ENCODE measurements around the gene GGT5. TPM values are rescaled to one million over a fixed set of nuclear protein-coding genes. Genes with fewer than 3 reads are reported as not detected.
"Not testable (repeated sequence)": the region's sequence is repeated elsewhere in the genome, so short reads cannot be mapped to it uniquely, and the experiment has no call there.

Gene GGT5
- total and polyA plus RNA-seq, 2 experiments from 2014 or later: 0.21 to 3.6 TPM

- Histone ChIP-seq H3K36me3 (no peaks in the 10 kb centered on the region), H3K27me3 (no peaks in the 10 kb centered on the region), H3K4me3 (no peak overlapping the region), H3K27ac (peak overlapping the region; percentile 63), H3K9me3 (ENCODE audit: low read depth) (no peaks in the 10 kb centered on the region), H3K4me1 (ENCODE audit: low read depth) (peaks cover 32% of the 10 kb centered on the region)
- TF ChIP-seq CTCF (IDR thresholded peaks at IDR 0.05; ENCODE audit: low read depth, low read length): no peak
- no peak for DNase-seq (ENCODE audit: low read depth in 1 of 2, low spot score in 1 of 2)
These were observed 40.4 kb upstream of the GGT5 start for GRCh38 chr22:24285245-24285644.

- Histone ChIP-seq H3K4me1 (ENCODE audit: low read depth) (peaks cover 28% of the 10 kb centered on the region), H3K27me3 (no peaks in the 10 kb centered on the region), H3K27ac (peak overlapping the region; percentile 63), H3K36me3 (no peaks in the 10 kb centered on the region), H3K9me3 (ENCODE audit: low read depth) (no peaks in the 10 kb centered on the region), H3K4me3 (no peak overlapping the region)
- TF ChIP-seq CTCF (IDR thresholded peaks at IDR 0.05; ENCODE audit: low read depth, low read length): no peak
- no peak for DNase-seq (ENCODE audit: low read depth in 1 of 2, low spot score in 1 of 2)
These were observed 39.9 kb upstream of the GGT5 start for GRCh38 chr22:24284747-24285203.

GRCh38 chr22:24282401-24282800, 37.5 kb upstream of the GGT5 start:
- Histone ChIP-seq H3K4me3 (no peak overlapping the region), H3K27me3 (no peaks in the 10 kb centered on the region), H3K4me1 (ENCODE audit: low read depth) (peaks cover 15% of the 10 kb centered on the region), H3K36me3 (peaks cover 2% of the 10 kb centered on the region), H3K9me3 (ENCODE audit: low read depth) (no peaks in the 10 kb centered on the region), H3K27ac (peak overlapping the region; percentile 18)
- no peak for DNase-seq (ENCODE audit: low read depth in 1 of 2, low spot score in 1 of 2)
- no peak for TF ChIP-seq CTCF (IDR thresholded peaks at IDR 0.05; ENCODE audit: low read depth, low read length)

GRCh38 chr22:24280363-24280762, 35.5 kb upstream of the GGT5 start:
- H3K27me3 ChIP-seq; DNase-seq (ENCODE audit: low read depth in 1 of 2, low spot score in 1 of 2); H3K9me3 ChIP-seq (ENCODE audit: low read depth); H3K27ac ChIP-seq; H3K4me1 ChIP-seq (ENCODE audit: low read depth); H3K36me3 ChIP-seq; H3K4me3 ChIP-seq: not testable (repeated sequence)

- not testable (repeated sequence) for H3K36me3 ChIP-seq; H3K9me3 ChIP-seq (ENCODE audit: low read depth); H3K4me3 ChIP-seq; H3K27me3 ChIP-seq
- Histone ChIP-seq H3K27ac (peak overlapping the region; percentile 79), H3K4me1 (ENCODE audit: low read depth) (peaks cover 28% of the 10 kb centered on the region)
- TF ChIP-seq CTCF (IDR thresholded peaks at IDR 0.05; ENCODE audit: low read depth, low read length): peak; percentile 18
- DNase-seq (ENCODE audit: low read depth in 1 of 2, low spot score in 1 of 2): peak in 1 of 2 donors; percentile 13
These were observed 30.0 kb upstream of the GGT5 start for GRCh38 chr22:24274696-24275405.

- not testable (repeated sequence) for H3K4me3 ChIP-seq; H3K27me3 ChIP-seq; H3K36me3 ChIP-seq; DNase-seq (ENCODE audit: low read depth in 1 of 2, low spot score in 1 of 2); H3K9me3 ChIP-seq (ENCODE audit: low read depth)
- H3K4me1 ChIP-seq (ENCODE audit: low read depth): peaks cover 28% of the 10 kb centered on the region
- H3K27ac ChIP-seq: peak overlapping the region; percentile 71
These were observed 29.0 kb upstream of the GGT5 start for GRCh38 chr22:24273906-24274305.

- not testable (repeated sequence) for H3K9me3 ChIP-seq (ENCODE audit: low read depth); H3K4me3 ChIP-seq; DNase-seq (ENCODE audit: low read depth in 1 of 2, low spot score in 1 of 2); H3K36me3 ChIP-seq; H3K27ac ChIP-seq; H3K27me3 ChIP-seq
- H3K4me1 ChIP-seq (ENCODE audit: low read depth): peaks cover 28% of the 10 kb centered on the region
These were observed 28.1 kb upstream of the GGT5 start for GRCh38 chr22:24273031-24273430.

Measured in cardiac muscle cell (in vitro differentiated cells and primary cell).